DOHH2 (cell line): ENCODE results near the gene DERL3.

ENCODE experiments used
- H3F3A ChIP-seq: fragments of 200-600 bp; sonication (generic), shearing (Covaris generic); 2 replicates; pipeline ENCODE4 v1.6.0; 2016; ENCODE audit warnings: antibody characterized with exemption, mild to moderate bottlenecking; ENCODE audit not compliant: control insufficient read depth, insufficient read depth
- H3K27ac ChIP-seq: fragments of 200-600 bp; sonication (generic); 2 replicates; pipeline ENCODE4 v1.5.1; 2014; ENCODE audit warnings: low read depth, mild to moderate bottlenecking, low read length, moderate library complexity
- H3K27me3 ChIP-seq: fragments of 200-600 bp; sonication (generic); 2 replicates; pipeline ENCODE4 v1.6.1; 2014; ENCODE audit warnings: mild to moderate bottlenecking, low read length, mixed read lengths; ENCODE audit not compliant: control insufficient read depth
- H3K36me3 ChIP-seq: fragments of 200-600 bp; sonication (generic); 2 replicates; pipeline ENCODE4 v1.6.1; 2014; ENCODE audit warnings: mild to moderate bottlenecking, low read length, moderate library complexity, mixed read lengths; ENCODE audit not compliant: control insufficient read depth
- H3K4me1 ChIP-seq: fragments of 200-600 bp; sonication (generic); 2 replicates; pipeline ENCODE4 v1.6.1; 2014; ENCODE audit warnings: mild to moderate bottlenecking, low read length, mixed read lengths; ENCODE audit not compliant: control insufficient read depth
- H3K4me2 ChIP-seq: fragments of 200-600 bp; sonication (generic); 2 replicates; pipeline ENCODE4 v1.6.0; 2014; ENCODE audit warnings: mild to moderate bottlenecking, low read length, moderate library complexity
- H3K4me3 ChIP-seq: fragments of 200-600 bp; sonication (generic); 2 replicates; pipeline ENCODE4 v1.5.1; 2014; ENCODE audit warnings: mild to moderate bottlenecking, low read length, mixed read lengths
- H3K79me2 ChIP-seq: fragments of 200-600 bp; sonication (generic); 2 replicates; pipeline ENCODE4 v1.6.1; 2014; ENCODE audit warnings: mild to moderate bottlenecking, low read length, mixed read lengths; ENCODE audit not compliant: control insufficient read depth
- H3K9me2 ChIP-seq: fragments of 200-600 bp; sonication (generic); replicated peaks from 2 replicates; pipeline ENCODE4 v1.6.1; 2014; ENCODE audit warnings: mild to moderate bottlenecking, low read length, mixed read lengths; ENCODE audit not compliant: control insufficient read depth
- H3K9me3 ChIP-seq: fragments of 200-600 bp; sonication (generic); 2 replicates; pipeline ENCODE4 v1.6.1; 2014; ENCODE audit warnings: antibody characterized with exemption, low read length, mixed read lengths; ENCODE audit not compliant: control insufficient read depth, insufficient read depth
- H4K20me1 ChIP-seq: fragments of 200-600 bp; sonication (generic); 2 replicates; pipeline ENCODE4 v1.6.0; 2014; ENCODE audit warnings: low read depth, mild to moderate bottlenecking, antibody characterized with exemption, low read length, moderate library complexity; ENCODE audit not compliant: control insufficient read depth, insufficient read depth
- EZH2phosphoT487 ChIP-seq: fragments of 200-600 bp; sonication (generic); IDR thresholded peaks from 2 replicates; pipeline ENCODE4 v1.6.1; 2017; ENCODE audit warnings: borderline replicate concordance, mild to moderate bottlenecking, antibody characterized with exemption, low read length, moderate library complexity, mixed read lengths
- TF ChIP-seq, protein P1 (sequence below): fragments of 200-600 bp; sonication (generic); IDR thresholded peaks from one replicate; pipeline ENCODE4 v1.5.1; 2014; ENCODE audit warnings: antibody characterized with exemption, mild to moderate bottlenecking, low read depth, low read length; ENCODE audit not compliant: poor library complexity, severe bottlenecking

The DERL3 gene

DNA sequence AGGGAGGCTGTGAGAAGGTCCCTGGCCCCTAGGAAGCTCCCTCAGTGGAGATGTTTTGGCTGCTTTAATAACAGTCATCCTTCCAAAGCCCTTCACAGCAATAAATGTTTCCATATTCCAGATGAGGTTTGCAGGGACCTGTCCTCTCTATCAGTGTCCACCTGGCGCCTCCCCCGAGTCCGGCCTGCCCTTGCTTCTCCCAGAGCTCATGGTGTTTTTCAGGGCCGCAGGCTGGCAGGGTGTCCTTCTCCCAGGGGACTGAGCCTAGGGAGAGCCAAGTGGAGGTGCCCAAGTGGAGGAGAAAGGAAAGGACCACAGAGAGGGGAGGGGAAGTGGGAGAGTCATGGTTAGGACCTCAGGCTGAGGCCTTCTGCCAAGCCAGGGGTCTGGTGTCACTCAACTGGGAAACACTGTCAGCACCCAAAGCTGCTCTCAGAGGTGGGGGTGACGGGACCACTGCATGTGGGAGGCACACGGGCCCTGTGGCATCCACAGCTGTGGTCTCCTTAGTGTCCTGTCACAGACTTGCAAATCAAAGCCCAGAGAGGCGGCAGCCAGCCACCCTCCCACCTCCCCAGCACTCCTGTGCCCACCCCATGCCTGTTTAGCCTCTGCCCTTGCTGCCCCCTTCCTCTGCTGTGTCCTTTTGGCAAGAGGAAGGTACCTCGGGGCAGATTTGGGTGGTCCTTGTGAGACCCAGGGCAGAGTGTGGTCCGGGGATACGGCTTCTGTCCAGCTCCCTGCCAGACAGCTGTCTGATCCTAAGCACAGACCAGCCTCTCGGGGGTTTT lies 6.4 kb downstream of the DERL3 start:
- H3K4me2 ChIP-seq = no peak overlapping the region
- no peaks in the 10 kb centered on the region for H3K27me3 ChIP-seq
- peaks cover 82% of the 10 kb centered on the region for H3K4me1 ChIP-seq
- no peak overlapping the region for H3K27ac ChIP-seq
- H4K20me1 ChIP-seq = no peaks in the 10 kb centered on the region; the same call in 1 of the 2 replicates
- peaks cover 13% of the 10 kb centered on the region for H3F3A ChIP-seq
- no peaks in the 10 kb centered on the region for H3K9me2 ChIP-seq
- H3K36me3 ChIP-seq = peaks cover 96% of the 10 kb centered on the region
- H3K4me3 ChIP-seq = no peak overlapping the region
- TF ChIP-seq EZH2phosphoT487 = no peak
- TF ChIP-seq, protein P1, sequence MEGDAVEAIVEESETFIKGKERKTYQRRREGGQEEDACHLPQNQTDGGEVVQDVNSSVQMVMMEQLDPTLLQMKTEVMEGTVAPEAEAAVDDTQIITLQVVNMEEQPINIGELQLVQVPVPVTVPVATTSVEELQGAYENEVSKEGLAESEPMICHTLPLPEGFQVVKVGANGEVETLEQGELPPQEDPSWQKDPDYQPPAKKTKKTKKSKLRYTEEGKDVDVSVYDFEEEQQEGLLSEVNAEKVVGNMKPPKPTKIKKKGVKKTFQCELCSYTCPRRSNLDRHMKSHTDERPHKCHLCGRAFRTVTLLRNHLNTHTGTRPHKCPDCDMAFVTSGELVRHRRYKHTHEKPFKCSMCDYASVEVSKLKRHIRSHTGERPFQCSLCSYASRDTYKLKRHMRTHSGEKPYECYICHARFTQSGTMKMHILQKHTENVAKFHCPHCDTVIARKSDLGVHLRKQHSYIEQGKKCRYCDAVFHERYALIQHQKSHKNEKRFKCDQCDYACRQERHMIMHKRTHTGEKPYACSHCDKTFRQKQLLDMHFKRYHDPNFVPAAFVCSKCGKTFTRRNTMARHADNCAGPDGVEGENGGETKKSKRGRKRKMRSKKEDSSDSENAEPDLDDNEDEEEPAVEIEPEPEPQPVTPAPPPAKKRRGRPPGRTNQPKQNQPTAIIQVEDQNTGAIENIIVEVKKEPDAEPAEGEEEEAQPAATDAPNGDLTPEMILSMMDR = no peak
- H3K9me3 ChIP-seq = no peaks in the 10 kb centered on the region
- peaks cover 85% of the 10 kb centered on the region for H3K79me2 ChIP-seq

DNA sequence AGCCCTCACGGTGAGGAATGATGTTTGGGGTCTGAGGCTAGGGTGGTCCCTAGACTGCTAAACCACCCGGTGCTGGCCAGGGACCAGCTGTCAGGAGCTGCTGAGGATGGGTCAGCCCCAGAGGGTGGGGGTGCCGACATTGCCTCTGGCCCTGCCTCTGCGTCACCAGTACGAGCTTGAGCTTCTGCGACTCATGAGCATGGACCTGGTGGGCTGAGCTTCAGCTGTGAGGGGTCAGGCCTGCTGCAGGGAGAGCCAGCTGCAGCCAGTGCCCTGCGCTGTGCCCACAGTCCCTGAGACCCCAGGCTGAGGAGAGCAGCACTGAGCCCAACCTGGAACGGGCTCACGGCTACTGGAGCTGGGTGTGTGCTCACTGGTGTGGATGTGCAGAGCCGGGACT lies 7.0 kb downstream of the DERL3 start:
- no peaks in the 10 kb centered on the region; the same call in 1 of the 2 replicates for H4K20me1 ChIP-seq
- peaks cover 15% of the 10 kb centered on the region for H3F3A ChIP-seq
- H3K4me2 ChIP-seq = no peak overlapping the region
- peaks cover 82% of the 10 kb centered on the region for H3K4me1 ChIP-seq
- H3K4me3 ChIP-seq = no peak overlapping the region
- no peaks in the 10 kb centered on the region for H3K27me3 ChIP-seq
- H3K27ac ChIP-seq = no peak overlapping the region
- TF ChIP-seq, protein P1 = no peak
- TF ChIP-seq EZH2phosphoT487 = no peak
- peaks cover 96% of the 10 kb centered on the region for H3K36me3 ChIP-seq
- no peaks in the 10 kb centered on the region for H3K9me2 ChIP-seq
- H3K9me3 ChIP-seq = no peaks in the 10 kb centered on the region
- peaks cover 85% of the 10 kb centered on the region for H3K79me2 ChIP-seq

DNA sequence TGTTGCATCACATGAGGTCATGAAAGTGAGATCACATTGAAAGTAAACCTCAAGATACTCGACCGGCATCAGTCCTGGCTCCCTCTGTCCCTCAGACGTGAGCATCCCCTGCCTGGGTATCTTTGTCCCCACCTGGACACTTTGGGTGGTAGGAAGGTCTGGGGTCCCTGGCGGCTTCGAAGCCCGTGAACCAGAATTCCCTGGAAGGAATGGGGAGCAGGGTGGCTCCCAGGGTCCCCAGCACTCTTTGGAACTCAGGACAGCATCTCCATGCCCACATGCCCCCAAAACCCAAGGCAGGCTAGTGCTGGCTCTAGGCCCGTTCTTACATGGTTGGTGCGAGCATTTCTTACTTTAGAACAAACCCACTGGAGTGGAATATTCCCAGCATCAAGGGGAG lies 7.5 kb downstream of the DERL3 start:
- Histone ChIP-seq H3K4me2 (no peak overlapping the region), H3K4me1 (peaks cover 82% of the 10 kb centered on the region), H3K9me2 (no peaks in the 10 kb centered on the region), H3K27me3 (no peaks in the 10 kb centered on the region), H3F3A (peaks cover 20% of the 10 kb centered on the region), H3K27ac (no peak overlapping the region), H3K9me3 (no peaks in the 10 kb centered on the region), H3K4me3 (no peak overlapping the region), H3K36me3 (peaks cover 96% of the 10 kb centered on the region), H4K20me1 (no peaks in the 10 kb centered on the region; the same call in 1 of the 2 replicates), H3K79me2 (peaks cover 84% of the 10 kb centered on the region)
- no peak for TF ChIP-seq EZH2phosphoT487
- TF ChIP-seq, protein P1 = no peak
